GM12801 (cell line): ENCODE measurements around the gene KCNMA1.

ENCODE experiments used
- CTCF ChIP-seq: IDR thresholded peaks from one replicate; pipeline ENCODE4 v1.5.1; 2011; ENCODE audit warnings: control low read depth; ENCODE audit not compliant: insufficient read length; ENCODE audit errors: extremely low read depth

Gene KCNMA1

GRCh38 chr10:77616766-77617165 lies 20.8 kb downstream of the KCNMA1 start:
- TF ChIP-seq CTCF: no peak

GRCh38 chr10:77614778-77615625 lies 22.6 kb downstream of the KCNMA1 start:
- TF ChIP-seq CTCF: no peak

GRCh38 chr10:77613476-77614130 lies 24.0 kb downstream of the KCNMA1 start:
- no peak for TF ChIP-seq CTCF

GRCh38 chr10:77611670-77612069 lies 25.9 kb downstream of the KCNMA1 start:
- no peak for TF ChIP-seq CTCF

- no peak for TF ChIP-seq CTCF
Measured at GRCh38 chr10:77611221-77611620, 26.4 kb downstream of the KCNMA1 start.

GRCh38 chr10:77609781-77610272 lies 27.8 kb downstream of the KCNMA1 start:
- TF ChIP-seq CTCF: no peak

- TF ChIP-seq CTCF: no peak
Measured at GRCh38 chr10:77608281-77608680, 29.3 kb downstream of the KCNMA1 start.
